Activated CD8-positive, alpha-beta memory T cell treated with anti-CD3 and anti-CD28 coated beads, Interleukin-2, amount 50 U/mL, for 1 hour (primary cell): Measurements from ENCODE around the gene OXT.
"Not testable (repeated sequence)": the region's sequence is repeated elsewhere in the genome, so short reads cannot be mapped to it uniquely, and the experiment has no call there.

Experiments
- DNase-seq: peaks from one replicate; pipeline ENCODE4 v3.0.0-alpha.2; 2020; ENCODE audit errors: extremely low read depth

The OXT gene

DNA sequence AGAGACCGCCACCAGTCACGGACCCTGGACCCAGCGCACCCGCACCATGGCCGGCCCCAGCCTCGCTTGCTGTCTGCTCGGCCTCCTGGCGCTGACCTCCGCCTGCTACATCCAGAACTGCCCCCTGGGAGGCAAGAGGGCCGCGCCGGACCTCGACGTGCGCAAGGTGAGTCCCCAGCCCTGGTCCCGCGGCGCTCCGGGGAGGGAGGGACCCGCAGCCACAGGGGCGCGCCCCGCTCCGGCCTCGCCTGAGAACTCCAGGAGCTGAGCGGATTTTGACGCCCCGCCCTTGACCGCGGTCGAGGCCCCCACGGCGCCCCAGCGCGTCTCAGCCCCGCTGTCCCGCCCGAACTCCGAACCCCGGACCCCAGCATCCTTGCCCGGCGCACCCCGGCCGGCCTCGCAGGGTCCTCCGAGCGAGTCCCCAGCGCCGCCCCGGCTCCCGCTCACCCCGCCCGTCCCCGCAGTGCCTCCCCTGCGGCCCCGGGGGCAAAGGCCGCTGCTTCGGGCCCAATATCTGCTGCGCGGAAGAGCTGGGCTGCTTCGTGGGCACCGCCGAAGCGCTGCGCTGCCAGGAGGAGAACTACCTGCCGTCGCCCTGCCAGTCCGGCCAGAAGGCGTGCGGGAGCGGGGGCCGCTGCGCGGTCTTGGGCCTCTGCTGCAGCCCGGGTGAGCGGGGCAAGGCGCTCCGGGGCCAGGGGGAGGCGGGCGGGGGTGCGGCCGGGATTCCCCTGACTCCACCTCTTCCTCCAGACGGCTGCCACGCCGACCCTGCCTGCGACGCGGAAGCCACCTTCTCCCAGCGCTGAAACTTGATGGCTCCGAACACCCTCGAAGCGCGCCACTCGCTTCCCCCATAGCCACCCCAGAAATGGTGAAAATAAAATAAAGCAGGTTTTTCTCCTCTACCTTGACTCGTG is at the start of gene OXT:
Gene OXT (plus strand): TSS at position 11 of the 920 bp plus-strand sequence. CDS start 36 bp downstream, at position 47.
- no peak for DNase-seq

DNA sequence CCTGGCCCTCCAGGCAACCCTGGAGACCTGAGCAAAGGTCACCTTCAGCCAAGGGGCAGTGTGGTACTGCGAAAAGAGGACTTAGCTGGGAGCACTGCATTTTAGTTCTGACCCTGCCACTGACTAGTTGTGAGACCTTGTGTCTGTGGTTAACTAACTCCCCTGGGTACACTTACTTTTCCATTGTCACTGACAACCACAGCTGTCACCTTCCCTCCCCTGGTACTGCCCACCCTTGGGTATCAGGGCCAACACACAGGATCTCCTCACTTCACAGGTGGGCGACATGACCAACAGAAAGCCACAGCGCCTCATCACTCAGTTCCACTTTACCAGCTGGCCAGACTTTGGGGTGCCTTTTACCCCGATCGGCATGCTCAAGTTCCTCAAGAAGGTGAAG is 49.6 kb upstream of the OXT start:
- DNase-seq: no peak

DNA sequence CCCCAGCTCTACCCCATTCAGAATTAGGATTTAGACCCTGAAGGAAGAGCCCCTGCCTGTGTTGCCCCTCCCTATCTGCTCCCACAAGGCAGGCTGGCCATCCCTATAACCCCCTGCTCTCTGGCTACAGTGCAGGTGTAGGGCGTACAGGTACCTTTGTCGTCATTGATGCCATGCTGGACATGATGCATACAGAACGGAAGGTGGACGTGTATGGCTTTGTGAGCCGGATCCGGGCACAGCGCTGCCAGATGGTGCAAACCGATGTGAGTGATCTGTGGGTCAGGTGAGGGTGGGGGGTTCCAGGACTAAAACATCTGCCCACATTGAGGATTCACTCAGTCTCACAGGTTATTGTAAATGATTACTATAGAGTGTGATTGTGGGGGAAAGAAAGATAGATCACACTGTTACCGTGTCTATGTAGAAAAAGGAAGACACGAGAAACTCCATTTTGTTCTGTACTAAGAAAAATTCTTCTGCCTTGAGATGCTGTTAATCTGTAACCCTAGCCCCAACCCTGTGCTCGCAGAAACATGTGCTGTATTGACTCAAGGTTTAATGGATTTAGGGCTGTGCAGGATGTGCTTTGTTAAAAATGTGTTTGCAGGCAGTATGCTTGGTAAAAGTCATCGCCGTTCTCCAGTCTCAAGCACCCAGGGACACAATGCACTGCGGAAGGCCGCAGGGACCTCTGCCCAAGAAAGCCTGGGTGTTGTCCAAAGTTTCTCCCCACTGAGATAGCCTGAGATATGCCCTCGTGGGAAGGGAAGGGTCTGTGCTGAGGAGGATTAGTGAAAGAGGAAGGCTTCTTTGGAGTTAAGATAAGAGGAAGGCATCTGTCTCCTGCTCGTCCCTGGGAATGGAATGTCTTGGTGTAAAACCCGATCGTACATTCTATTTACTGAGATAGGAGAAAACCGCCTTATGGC is 48.6 kb upstream of the OXT start:
- not testable (repeated sequence) for DNase-seq

DNA sequence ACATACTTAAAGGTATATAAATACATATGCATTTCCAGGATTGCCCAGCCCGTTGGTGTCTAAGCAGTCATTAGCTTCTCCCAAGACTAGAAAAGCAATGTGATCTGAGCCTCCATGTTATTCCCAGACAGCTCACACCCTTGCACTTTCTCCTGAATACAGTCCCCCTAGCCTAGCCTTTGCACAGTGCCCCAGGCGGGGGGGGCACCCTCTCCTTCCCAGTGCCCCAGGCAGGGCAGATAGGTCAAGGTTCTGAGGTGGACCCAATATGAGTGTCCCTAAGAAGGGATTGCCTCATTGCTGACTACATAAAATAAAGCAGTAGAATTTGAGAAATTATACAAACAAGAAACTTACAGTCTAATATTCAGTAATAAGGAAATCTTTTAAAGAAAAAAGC is 43.4 kb upstream of the OXT start:
- no peak for DNase-seq

DNA sequence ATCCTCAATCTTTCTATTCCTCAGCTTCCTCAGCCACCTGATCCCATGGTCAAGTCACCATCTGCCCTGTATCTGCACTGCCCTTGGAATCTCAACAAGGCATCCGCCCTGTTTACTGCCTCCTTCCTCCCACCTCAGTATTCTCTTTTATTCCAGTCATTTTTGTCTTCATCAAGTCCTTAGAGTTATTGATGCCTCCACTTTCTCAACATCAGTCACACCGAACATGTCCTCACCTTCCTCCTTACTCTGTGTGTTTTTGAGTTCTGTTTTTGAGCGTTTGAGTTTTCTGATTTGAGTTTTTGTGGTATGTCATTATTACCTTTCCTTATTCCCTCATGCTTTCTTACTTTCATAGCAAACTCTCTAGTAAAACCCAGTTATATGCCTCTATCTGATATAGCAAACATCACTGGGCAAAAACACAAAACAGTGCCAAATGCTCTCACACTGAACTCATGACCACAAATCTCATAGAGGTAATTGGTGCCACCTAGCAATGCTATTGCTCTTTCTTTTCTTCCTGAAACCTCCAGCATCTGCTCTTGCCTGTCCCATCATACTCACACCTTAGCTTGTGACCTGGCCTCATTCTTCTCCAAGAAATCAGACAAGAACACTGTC is 39.8 kb upstream of the OXT start:
- DNase-seq: no peak

DNA sequence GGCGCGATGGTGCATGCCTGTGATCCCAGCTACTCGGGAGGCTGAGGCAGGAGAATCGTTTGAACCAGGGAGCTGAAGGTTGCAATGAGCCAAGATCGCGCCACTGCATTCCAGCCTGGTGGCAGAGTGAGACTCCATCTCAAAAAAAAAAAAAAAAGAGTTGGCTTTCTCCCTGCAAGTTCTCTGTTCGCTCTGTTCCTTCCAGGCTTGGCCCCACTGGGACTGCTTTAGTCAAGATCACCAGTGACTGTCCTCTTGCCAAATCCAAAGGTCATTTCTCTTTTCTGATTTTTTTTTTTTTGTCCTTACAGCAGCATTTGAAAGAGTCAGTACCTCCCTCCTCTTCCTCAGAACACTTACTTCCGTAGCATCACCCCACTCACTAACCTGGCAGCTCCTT is 38.8 kb upstream of the OXT start:
- DNase-seq: no peak

DNA sequence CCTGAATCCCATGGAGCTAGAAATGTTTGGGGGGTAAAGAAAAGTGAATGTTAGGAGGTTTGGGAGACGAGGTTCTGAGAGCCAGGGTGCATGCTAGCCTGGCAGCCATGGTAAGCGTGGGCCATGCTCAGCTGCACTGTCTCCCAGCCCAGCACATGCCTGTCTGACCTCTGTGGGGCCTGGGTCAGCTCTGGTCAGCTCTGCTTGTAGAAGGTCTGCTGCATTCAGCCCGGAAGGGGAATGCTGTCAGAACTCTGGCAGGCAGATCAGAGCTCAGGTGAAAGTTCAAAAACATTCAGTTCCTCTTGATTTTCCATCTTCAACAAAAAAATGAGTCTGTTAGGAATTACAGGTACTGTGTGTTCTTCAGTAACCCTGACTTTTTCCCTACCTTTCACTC is 33.8 kb upstream of the OXT start:
- no peak for DNase-seq

DNA sequence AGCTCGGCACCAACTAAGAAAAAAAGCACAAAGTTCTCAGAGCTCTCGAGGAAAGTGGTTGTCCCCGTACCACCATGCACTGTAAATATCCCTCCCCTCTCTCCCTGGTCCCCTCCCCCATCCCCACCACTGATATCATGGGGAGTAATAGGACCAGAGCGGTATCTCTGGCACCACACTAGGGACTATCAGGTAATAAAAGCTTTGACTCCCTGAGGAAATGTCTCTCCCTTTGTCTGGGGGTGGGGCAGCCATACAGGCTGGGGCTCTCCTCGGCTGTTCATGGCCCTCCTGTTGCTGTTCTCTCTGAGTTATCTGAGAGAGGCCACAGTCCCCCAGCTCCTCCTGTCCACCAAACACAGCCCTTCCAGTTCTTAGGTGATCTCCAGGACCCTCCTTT is 33.0 kb upstream of the OXT start:
- DNase-seq: no peak

DNA sequence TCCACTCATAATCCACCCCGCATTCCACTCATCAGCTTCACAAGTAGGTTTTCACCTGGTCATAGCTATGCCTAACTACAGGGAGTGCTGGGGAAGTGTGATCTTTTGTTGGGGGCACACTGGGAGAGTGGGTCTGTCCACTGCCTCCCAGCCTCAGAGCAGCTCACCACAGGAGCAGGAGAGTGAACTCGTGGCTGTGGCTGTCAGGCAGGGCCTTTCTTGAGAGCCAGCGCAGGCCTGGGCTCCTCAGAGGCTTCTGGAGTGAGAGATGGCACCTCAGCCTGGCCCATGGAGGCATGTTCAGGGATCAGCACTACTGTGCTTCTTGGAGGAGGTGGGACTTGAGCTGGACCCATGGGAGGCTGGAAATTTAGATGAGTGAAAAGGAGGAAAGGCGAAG is 32.0 kb upstream of the OXT start:
- no peak for DNase-seq

DNA sequence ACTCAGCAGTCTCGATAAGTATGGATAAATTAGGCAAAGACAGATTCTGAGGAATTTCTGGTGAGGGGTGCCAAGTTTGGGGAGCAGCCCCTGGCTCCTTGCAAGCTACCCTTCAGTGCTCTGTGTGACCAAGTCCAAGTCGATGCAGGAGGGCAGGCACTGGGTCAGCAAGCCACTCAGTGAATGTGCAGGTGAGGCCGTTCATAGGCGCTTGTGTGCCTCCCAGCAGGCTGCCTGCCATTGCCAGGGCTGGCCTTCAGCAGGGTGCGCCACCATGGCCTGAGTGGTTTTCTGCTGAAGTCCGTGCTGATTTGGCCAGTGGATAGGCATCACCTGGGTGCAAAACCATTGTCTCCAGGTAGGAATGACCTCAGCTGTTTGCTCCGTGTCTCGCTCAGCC is 31.3 kb upstream of the OXT start:
- no peak for DNase-seq

DNA sequence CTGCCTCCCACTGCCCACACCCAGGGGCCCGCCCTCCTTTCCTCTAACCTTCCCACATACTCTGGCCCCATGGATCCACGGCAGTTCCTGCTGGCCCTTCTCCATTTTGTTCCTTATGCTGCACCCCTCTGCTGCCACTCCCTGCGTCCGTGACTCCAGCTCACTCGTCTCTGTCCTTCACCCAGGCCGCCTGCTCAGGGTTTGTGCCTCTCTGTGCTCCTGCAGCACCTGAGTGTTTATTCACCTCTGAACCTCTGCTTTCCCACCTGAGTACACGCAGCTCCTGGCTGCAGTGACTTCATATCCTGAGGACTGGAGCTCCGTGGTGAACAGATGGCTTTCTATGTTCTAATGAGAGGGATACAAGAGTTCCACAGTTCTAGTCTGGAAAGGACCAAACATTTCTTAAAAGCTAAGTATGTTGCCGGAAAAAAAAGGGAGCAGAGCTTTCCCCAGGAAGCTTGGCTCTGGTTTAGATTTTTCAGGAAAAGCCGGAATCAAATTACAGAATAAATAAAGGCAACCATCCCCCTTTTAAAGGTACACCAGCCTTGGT is 29.5 kb upstream of the OXT start:
- DNase-seq: no peak

DNA sequence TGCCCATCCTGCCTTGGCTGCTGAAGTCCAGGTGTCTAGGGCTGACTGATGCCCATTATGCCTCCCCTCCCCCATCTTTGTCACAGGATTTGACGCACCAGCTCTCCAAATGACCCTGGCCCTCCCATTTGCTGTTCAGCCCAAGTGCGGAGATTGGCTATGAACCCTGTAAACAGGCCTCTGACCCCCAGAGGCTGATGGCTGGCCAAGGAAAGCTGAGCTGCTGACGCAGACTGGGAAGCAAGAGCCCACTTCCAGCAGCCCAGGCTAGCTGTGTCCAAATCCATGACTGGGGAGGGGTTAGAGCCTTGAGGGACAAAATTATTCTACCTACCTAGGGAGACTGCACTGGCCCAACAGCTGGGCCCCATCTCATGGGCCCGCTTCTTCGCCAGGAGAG is 28.8 kb upstream of the OXT start:
- no peak for DNase-seq

DNA sequence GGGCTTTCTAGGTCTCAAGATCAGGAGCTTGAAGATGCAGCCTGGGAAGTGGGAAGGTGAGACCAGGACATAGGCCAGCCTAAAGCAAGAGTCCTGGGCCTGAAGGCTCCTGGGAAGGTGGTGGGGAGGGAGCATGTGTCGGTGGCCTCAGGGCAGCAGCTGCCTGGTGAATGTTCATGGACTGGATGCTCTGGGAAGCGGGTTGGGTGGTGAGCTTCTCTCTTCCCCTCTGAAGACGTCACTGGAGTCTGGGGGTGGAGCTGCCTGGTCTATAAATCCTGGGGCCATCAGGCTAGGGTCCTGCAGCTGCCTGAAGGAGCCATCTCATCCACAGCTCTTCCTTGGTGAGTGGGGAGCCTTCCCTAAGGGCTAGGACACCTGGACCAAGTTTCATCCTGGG is 28.1 kb upstream of the OXT start, which contains the start of gene GNRH2:
Gene GNRH2 (plus strand): TSS at position 301 of the 400 bp plus-strand sequence. CDS start 793 bp downstream, outside the sequence.
- no peak for DNase-seq

DNA sequence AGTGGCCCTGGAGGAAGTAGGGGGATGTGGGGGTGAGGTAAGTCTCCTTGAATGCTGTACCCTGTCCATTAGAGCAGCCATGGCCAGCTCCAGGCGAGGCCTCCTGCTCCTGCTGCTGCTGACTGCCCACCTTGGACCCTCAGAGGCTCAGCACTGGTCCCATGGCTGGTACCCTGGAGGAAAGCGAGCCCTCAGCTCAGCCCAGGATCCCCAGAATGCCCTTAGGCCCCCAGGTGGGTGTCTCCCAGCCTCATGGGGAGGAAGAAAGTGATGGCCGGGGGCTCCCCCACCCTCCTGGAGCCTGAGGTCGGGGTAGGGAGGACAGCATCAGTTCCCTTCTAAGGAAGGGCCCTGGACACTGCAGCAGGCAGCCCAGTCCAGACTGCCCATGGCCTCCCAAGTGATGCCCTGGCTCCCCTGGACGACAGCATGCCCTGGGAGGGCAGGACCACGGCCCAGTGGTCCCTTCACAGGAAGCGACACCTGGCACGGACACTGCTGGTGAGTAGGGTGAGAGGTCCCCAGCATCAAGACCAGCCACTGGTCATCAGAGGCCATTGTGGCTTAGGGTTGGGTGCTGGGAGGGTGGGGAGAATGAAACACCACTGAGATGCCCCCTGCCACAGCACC is 27.0 kb upstream of the OXT start:
- no peak for DNase-seq

DNA sequence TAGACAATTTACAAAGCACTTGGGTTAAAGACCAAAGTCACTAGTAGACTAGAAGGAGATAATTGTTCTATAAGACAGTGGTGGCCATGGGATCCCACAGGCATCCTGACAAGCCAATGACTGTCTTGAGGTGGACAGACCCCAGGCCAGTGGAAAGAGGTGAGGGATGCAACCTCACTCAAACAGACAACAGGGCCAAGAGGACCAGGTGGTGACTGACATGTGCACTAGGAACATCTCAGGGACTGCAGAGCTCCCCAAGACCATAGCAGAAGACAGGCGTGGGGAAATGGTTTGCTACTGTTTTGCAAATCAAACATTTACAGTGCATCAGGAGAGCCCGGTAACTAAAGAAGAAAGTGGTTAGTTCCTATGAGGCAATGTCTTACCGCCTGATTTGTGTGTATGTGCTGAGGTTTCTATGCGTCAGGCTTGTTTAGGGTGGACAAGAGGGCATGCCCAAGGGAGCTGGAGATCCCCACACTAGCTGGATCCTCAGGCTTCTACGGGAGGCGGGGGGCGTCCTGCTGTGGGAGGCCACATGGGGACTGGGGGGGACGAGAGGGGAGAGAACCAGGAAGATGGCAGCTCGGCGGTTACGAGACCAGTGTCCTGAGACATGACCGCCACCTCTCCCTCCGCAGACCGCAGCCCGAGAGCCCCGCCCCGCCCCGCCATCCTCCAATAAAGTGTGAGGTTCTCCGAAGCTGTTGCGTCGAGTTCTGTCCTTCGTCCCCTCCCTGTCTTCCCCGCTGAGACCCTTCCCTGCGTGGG is 26.2 kb upstream of the OXT start:
- no peak for DNase-seq

DNA sequence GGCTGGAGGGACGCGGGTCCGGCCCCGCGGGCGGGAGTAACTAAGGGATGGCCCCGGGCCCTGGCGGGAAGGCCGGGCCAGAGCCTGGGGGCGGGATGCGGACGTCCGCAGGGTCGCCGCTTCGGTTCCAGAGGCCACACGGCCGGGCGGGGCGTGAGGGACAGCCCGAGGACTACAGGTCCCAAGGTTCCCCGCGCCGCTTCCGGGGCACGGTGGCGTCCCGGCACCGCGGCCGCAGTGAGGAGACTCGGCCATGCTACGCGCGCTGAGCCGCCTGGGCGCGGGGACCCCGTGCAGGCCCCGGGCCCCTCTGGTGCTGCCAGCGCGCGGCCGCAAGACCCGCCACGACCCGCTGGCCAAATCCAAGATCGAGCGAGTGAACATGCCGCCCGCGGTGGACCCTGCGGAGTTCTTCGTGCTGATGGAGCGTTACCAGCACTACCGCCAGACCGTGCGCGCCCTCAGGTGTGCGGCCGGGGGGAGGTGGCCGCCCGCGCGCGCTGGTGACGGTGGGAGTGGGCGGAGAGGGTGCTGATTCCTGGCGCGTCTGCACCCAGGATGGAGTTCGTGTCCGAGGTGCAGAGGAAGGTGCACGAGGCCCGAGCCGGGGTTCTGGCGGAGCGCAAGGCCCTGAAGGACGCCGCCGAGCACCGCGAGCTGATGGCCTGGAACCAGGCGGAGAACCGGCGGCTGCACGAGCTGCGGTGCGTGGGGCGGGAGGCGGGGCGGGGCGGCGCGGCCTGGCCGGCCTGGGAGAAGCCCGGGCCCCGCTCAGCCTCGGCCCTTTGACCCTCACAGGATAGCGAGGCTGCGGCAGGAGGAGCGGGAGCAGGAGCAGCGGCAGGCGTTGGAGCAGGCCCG is 25.4 kb upstream of the OXT start, which contains the start of gene MRPS26:
Gene MRPS26 (plus strand): TSS at position 237 of the 861 bp plus-strand sequence. CDS start 17 bp downstream, at position 254.
- DNase-seq: no peak

DNA sequence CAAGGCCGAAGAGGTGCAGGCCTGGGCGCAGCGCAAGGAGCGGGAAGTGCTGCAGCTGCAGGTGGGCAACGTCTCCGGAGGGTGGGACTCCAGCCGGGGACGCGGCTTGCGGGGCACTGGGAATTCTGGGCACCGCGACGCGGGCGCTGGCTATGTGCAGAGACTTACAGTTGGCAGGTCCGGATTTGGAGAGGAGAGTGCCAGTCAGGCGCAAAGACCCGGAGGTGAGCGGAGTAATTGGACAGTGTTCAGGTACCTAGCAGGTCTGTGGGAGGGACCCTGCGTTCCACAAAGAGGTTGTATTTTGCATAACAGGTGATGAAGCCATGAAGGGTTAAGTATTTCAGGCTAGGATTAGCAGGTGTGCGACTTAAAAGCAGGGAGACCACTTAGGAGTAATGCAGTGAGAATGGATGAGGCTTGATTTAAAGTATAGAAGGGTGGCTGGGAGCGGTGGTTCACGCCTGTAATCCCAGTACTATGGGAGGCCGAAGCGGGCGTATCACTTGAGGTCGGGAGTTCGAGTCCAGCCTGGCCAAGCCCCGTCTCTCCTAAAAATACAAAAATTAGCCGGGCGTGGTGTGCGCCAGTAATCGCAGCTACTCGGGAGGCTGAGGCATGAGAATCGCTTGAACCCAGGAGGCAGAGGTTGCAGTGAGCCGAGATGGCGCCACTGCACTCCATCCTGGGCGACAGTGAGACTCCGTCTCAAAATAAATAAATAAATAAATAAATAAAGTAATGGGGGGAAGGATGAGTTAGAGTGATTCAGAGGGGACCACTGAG is 24.6 kb upstream of the OXT start:
- DNase-seq: no peak
